Measurements from ENCODE around the gene HEPN1. TPM values are rescaled to one million over a fixed set of nuclear protein-coding genes. Genes with fewer than 3 reads are reported as not detected.
A peak's percentile ranks its signal among the peaks of the same experiment; 100 is the strongest.

Gene HEPN1
- total RNA-seq, 1 experiment from 2014 or later: not detected

GRCh38 chr11:124873951-124874350, 45.1 kb upstream of the HEPN1 start:
- CTCF ChIA-PET: interaction anchor here (0.6 kb wide), 1 partner anchor 16 kb away, joined by 3 read pairs; no protein-coding TSS in a partner anchor

GRCh38 chr11:124874571-124875255, 44.3 kb upstream of the HEPN1 start:
- H3K4me1 ChIP-seq (ENCODE audit: insufficient read depth, low read length, poor library complexity, severe bottlenecking): no peaks in the 10 kb centered on the region
- TF ChIP-seq EZH2 (IDR thresholded peaks at IDR 0.05; ENCODE audit: borderline replicate concordance, low read depth, low read length, poor library complexity, severe bottlenecking): no peak
- no peak for TF ChIP-seq CTCF (conservative IDR thresholded peaks at IDR 0.05; ENCODE audit: low read depth, low read length)
- POLR2A ChIA-PET (ENCODE audit: low non-redundant PET): no interaction called here
- peaks cover 35% of the 10 kb centered on the region for H3K27me3 ChIP-seq (replicated peaks; ENCODE audit: insufficient read depth, low read depth, low read length, poor library complexity)
- no peaks in the 10 kb centered on the region for H3K36me3 ChIP-seq (ENCODE audit: insufficient read depth, low read length, poor library complexity, severe bottlenecking)
- no peaks in the 10 kb centered on the region for H3K9me3 ChIP-seq (ENCODE audit: low read depth, low read length, poor library complexity, severe bottlenecking)
- DNase-seq (ENCODE audit: low spot score): no peak
- CTCF ChIA-PET: no interaction called here
- H3K27ac ChIP-seq (ENCODE audit: low read depth, low read length, poor library complexity, severe bottlenecking): no peak overlapping the region
- no peak overlapping the region for H3K4me3 ChIP-seq (ENCODE audit: low read depth, low read length, poor library complexity, severe bottlenecking)
- intact Hi-C loops (cut with micrococcal nuclease; ENCODE audit: unreplicated experiment): no loop called here
- no TSS peak for BruUV-seq (replicated peaks)

More at GRCh38 chr11:124873951-124874350, 45.1 kb upstream of the HEPN1 start:
- Histone ChIP-seq H3K4me1 (ENCODE audit: insufficient read depth, low read length, poor library complexity, severe bottlenecking) (no peaks in the 10 kb centered on the region), H3K9me3 (ENCODE audit: low read depth, low read length, poor library complexity, severe bottlenecking) (no peaks in the 10 kb centered on the region), H3K4me3 (ENCODE audit: low read depth, low read length, poor library complexity, severe bottlenecking) (no peak overlapping the region), H3K27ac (ENCODE audit: low read depth, low read length, poor library complexity, severe bottlenecking) (no peak overlapping the region), H3K27me3 (replicated peaks; ENCODE audit: insufficient read depth, low read depth, low read length, poor library complexity) (peaks cover 43% of the 10 kb centered on the region), H3K36me3 (ENCODE audit: insufficient read depth, low read length, poor library complexity, severe bottlenecking) (no peaks in the 10 kb centered on the region)
- POLR2A ChIA-PET (ENCODE audit: low non-redundant PET): no interaction called here
- no TSS peak for BruUV-seq (replicated peaks)
- no peak for TF ChIP-seq EZH2 (IDR thresholded peaks at IDR 0.05; ENCODE audit: borderline replicate concordance, low read depth, low read length, poor library complexity, severe bottlenecking)
- no peak for TF ChIP-seq CTCF (conservative IDR thresholded peaks at IDR 0.05; ENCODE audit: low read depth, low read length)
- no peak for DNase-seq (ENCODE audit: low spot score)
- intact Hi-C loops (cut with micrococcal nuclease; ENCODE audit: unreplicated experiment): no loop called here

GRCh38 chr11:124875401-124875800, 43.6 kb upstream of the HEPN1 start:
- TF ChIP-seq EZH2 (IDR thresholded peaks at IDR 0.05; ENCODE audit: borderline replicate concordance, low read depth, low read length, poor library complexity, severe bottlenecking) (no peak), CTCF (conservative IDR thresholded peaks at IDR 0.05; ENCODE audit: low read depth, low read length) (no peak)
- intact Hi-C loops (cut with micrococcal nuclease; ENCODE audit: unreplicated experiment): no loop called here
- CTCF ChIA-PET: interaction anchor here (0.9 to 1.5 kb wide), 3 partner anchors 89 to 216 kb away, joined by 3 to 6 read pairs (median 3); no protein-coding TSS in a partner anchor
- H3K27ac ChIP-seq (ENCODE audit: low read depth, low read length, poor library complexity, severe bottlenecking): no peak overlapping the region
- peaks cover 28% of the 10 kb centered on the region for H3K27me3 ChIP-seq (replicated peaks; ENCODE audit: insufficient read depth, low read depth, low read length, poor library complexity)
- POLR2A ChIA-PET (ENCODE audit: low non-redundant PET): no interaction called here
- no peaks in the 10 kb centered on the region for H3K9me3 ChIP-seq (ENCODE audit: low read depth, low read length, poor library complexity, severe bottlenecking)
- H3K4me3 ChIP-seq (ENCODE audit: low read depth, low read length, poor library complexity, severe bottlenecking): peak overlapping the region; percentile 58
- DNase-seq (ENCODE audit: low spot score): no peak
- no TSS peak for BruUV-seq (replicated peaks)
- no peaks in the 10 kb centered on the region for H3K4me1 ChIP-seq (ENCODE audit: insufficient read depth, low read length, poor library complexity, severe bottlenecking)
- no peaks in the 10 kb centered on the region for H3K36me3 ChIP-seq (ENCODE audit: insufficient read depth, low read length, poor library complexity, severe bottlenecking)

Data from A673 (cell line).